ENCODE data around the gene AK8.

DNA sequence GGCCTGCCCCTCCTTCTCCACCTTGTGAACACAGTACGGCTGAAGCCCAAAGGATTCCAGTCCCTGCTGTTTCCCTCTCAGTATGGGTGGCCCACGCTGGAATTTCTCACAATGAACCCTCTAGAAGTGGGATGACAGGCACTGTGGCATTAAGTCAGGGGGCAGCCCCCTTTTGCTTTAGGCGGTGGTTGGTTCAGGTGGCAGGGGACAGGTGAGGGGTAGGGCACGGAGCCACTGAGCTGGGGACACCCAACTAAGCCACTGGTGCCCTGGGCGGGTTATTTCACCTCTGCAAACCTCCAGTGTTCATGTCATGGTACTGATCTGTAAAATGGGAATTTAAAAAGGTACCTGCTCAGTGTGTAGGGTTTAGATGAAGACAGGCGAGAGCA lies 8.2 kb upstream of the AK8 start:
- no peak for TF ChIP-seq NR4A1 (CRISPR knock-in tag; IDR thresholded peaks at IDR 0.05)
- TF ChIP-seq NR4A1 (tag; IDR thresholded peaks at IDR 0.05): no peak
- TF ChIP-seq, protein P1, sequence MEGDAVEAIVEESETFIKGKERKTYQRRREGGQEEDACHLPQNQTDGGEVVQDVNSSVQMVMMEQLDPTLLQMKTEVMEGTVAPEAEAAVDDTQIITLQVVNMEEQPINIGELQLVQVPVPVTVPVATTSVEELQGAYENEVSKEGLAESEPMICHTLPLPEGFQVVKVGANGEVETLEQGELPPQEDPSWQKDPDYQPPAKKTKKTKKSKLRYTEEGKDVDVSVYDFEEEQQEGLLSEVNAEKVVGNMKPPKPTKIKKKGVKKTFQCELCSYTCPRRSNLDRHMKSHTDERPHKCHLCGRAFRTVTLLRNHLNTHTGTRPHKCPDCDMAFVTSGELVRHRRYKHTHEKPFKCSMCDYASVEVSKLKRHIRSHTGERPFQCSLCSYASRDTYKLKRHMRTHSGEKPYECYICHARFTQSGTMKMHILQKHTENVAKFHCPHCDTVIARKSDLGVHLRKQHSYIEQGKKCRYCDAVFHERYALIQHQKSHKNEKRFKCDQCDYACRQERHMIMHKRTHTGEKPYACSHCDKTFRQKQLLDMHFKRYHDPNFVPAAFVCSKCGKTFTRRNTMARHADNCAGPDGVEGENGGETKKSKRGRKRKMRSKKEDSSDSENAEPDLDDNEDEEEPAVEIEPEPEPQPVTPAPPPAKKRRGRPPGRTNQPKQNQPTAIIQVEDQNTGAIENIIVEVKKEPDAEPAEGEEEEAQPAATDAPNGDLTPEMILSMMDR (IDR thresholded peaks at IDR 0.05 in 2 of 3, conservative IDR thresholded peaks at IDR 0.05 in 1 of 3; ENCODE audit: insufficient read depth in 2 of 3, low read depth in 1 of 3, low read length in 3 of 3): no peak
- TF ChIP-seq MYC (IDR thresholded peaks at IDR 0.05; ENCODE audit: low read depth, low read length): no peak
- no peak for TF ChIP-seq MYC (CRISPR knock-in tag; IDR thresholded peaks at IDR 0.05; ENCODE audit: borderline replicate concordance, low read depth)
- no peak for TF ChIP-seq JUND (IDR thresholded peaks at IDR 0.05; ENCODE audit: borderline replicate concordance, low read depth, low read length)
- TF ChIP-seq JUND (tag; IDR thresholded peaks at IDR 0.05; ENCODE audit: borderline replicate concordance, low read depth, low read length): no peak
- no peak for TF ChIP-seq RAD21 (CRISPR knock-in tag; conservative IDR thresholded peaks at IDR 0.05 in 1 of 2, IDR thresholded peaks at IDR 0.05 in 1 of 2)
- no peak for TF ChIP-seq RFX5 (IDR thresholded peaks at IDR 0.05; ENCODE audit: low read depth, low read length)
- TF ChIP-seq MTF1 (CRISPR knock-in tag; IDR thresholded peaks at IDR 0.05; ENCODE audit: borderline replicate concordance): no peak
- no peak for TF ChIP-seq GABPA (tag; conservative IDR thresholded peaks at IDR 0.05; ENCODE audit: low read depth)
- TF ChIP-seq ZNF41 (CRISPR knock-in tag; conservative IDR thresholded peaks at IDR 0.05): no peak
- TF ChIP-seq, protein P2, sequence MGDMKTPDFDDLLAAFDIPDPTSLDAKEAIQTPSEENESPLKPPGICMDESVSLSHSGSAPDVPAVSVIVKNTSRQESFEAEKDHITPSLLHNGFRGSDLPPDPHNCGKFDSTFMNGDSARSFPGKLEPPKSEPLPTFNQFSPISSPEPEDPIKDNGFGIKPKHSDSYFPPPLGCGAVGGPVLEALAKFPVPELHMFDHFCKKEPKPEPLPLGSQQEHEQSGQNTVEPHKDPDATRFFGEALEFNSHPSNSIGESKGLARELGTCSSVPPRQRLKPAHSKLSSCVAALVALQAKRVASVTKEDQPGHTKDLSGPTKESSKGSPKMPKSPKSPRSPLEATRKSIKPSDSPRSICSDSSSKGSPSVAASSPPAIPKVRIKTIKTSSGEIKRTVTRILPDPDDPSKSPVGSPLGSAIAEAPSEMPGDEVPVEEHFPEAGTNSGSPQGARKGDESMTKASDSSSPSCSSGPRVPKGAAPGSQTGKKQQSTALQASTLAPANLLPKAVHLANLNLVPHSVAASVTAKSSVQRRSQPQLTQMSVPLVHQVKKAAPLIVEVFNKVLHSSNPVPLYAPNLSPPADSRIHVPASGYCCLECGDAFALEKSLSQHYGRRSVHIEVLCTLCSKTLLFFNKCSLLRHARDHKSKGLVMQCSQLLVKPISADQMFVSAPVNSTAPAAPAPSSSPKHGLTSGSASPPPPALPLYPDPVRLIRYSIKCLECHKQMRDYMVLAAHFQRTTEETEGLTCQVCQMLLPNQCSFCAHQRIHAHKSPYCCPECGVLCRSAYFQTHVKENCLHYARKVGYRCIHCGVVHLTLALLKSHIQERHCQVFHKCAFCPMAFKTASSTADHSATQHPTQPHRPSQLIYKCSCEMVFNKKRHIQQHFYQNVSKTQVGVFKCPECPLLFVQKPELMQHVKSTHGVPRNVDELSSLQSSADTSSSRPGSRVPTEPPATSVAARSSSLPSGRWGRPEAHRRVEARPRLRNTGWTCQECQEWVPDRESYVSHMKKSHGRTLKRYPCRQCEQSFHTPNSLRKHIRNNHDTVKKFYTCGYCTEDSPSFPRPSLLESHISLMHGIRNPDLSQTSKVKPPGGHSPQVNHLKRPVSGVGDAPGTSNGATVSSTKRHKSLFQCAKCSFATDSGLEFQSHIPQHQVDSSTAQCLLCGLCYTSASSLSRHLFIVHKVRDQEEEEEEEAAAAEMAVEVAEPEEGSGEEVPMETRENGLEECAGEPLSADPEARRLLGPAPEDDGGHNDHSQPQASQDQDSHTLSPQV (IDR thresholded peaks at IDR 0.05): no peak
- TF ChIP-seq NFIC (IDR thresholded peaks at IDR 0.05): no peak

Data from K562 (cell line).